Measurements from ENCODE around the gene PRORP.
"Not testable (repeated sequence)": the region's sequence is repeated elsewhere in the genome, so short reads cannot be mapped to it uniquely, and the experiment has no call there.

Gene PRORP

GRCh38 chr14:35140718-35141581, 18.6 kb downstream of the PRORP start:
- DNase-seq: peak; percentile 44

DNA sequence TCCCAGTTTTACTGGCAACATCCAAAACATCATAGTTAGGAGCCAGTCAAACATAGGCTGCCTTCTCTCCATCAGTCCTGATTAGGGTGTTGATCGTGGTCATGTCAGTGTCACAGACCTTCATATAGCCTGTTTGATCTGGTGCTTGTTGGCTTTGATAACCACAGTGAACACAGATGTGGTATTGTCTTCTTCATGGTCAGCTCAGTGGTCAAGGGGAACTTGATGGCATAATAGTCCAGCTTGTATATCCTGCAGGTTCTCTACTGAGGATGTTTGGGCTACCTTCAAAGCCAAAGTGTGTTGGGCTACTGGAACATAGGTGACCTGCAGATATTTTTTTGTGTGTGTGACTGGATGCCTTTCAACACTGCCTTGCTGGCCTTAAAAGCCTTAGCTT, 21.7 kb downstream of the PRORP start:
- DNase-seq: no peak

DNA sequence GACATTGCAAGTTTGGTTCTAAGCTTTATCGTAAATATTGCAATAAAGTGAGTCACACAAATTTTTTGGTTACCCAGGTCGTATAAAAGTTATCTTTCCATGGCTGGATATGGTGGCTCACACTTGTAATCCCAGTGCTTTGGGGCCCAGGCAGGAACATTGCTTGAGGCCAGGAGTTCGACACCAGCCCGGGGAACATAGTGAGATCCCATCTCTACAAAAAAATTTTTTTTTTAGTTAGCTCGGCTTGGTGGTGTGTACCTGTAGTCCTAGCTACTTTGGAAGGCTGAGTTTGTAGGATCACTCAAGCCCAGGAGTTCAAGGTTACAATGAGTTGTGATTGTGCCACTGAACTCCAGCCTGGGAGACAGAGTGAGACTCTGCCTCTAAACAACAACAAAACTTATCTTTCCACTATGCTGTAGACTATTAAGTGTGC, 24.4 kb downstream of the PRORP start:
- no peak for DNase-seq

GRCh38 chr14:35147186-35147585, 24.8 kb downstream of the PRORP start:
- no peak for DNase-seq

- no peak for DNase-seq
These were observed 25.4 kb downstream of the PRORP start for GRCh38 chr14:35147711-35148110.

GRCh38 chr14:35149239-35149638, 26.9 kb downstream of the PRORP start:
- no peak for DNase-seq

DNA sequence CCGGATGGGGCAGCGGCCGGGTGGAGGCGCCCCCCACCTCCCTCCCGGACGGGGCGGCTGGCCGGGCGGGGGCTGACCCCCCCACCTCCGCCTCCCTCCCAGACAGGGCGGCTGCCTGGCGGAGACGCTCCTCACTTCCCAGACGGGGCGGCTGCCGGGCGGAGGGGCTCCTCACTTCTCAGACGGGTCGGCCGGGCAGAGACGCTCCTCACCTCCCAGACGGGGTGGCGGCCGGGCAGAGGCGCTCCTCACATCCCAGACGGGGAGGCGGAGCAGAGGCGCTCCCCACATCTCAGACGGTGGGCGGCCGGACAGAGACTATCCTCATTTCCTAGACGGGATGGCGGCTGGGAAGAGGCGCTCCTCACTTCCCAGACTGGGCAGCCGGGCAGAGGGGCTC, 30.2 kb downstream of the PRORP start:
- not testable (repeated sequence) for DNase-seq

- DNase-seq: no peak
These were observed 31.7 kb downstream of the PRORP start for GRCh38 chr14:35154016-35154415.

- no peak for DNase-seq
These were observed 33.6 kb downstream of the PRORP start for GRCh38 chr14:35155962-35156361.

DNA sequence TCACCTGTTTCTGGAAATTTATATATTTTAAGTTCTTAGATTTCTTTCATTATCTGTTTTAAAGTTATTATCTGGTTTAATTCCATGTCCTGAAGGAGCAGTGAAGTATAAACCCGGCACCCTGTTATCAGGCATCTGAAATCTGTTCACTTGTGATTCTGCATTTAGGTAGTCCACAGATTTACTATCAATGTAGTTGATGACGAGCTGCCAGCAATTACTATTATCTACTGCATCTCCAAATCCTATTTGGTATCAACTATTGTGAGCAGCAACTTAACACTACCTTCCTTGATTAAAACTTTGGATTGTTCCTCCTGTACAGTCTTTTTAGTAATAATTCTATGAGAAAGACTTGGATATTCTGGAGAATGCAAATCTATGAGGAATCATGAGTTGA, 36.1 kb downstream of the PRORP start:
- DNase-seq: no peak

DNA sequence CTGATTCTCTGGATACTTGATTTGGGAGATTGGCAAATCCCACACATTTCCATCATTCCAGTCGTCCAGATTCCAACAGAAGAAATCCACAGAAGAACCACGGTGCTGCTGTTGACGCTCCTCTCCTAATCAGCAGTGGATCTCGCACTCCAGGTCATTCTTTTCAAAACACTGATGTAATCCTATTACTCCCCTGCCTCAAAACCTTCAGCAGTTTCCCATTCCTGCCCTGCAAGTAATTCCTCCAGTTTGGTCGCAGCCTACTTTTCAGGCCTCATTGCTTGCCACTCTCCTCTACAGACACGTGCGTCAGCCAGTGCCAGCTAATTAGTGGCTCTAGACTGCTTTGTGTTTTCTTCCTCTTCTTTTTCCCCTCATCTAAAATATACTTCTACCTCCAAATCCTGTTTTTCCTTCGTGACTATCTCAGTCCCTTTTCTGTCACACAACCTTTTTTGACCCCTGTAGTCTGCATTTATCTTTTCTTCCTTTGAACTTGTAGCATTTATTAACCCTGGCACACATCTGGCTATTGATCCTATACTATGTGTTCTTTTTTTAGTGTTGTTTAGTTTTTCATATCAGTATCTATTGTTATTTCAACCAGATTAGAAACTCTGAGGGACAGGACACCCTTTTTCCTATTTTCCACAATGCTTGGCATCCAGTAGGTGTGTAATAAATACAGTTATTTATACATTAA, 36.8 kb downstream of the PRORP start:
- DNase-seq: no peak

- DNase-seq: no peak
These were observed 37.5 kb downstream of the PRORP start for GRCh38 chr14:35159742-35160409.

- DNase-seq: no peak
These were observed 38.9 kb downstream of the PRORP start for GRCh38 chr14:35161231-35161630.

- no peak for DNase-seq
These were observed 41.0 kb downstream of the PRORP start for GRCh38 chr14:35163384-35163783.

DNA sequence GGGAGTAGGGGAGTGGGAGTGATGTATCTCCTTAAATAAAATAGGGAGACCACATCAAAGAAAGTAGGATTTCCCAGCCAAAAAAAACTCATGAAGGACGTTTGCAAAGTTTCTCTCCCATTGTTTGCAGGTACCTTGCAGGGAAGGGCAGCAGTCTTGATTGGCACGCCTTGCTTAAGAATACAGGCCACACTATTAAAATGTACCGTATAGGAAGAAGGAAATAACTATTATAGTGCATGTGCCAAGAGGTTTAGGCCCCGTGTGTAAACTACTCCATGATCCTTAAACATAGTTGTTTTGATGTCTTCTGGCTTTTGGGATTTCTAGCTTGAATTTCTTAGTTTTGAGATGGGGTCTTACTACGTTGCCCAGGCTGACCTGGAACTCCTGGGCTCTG, 42.5 kb downstream of the PRORP start:
- no peak for DNase-seq

DNA sequence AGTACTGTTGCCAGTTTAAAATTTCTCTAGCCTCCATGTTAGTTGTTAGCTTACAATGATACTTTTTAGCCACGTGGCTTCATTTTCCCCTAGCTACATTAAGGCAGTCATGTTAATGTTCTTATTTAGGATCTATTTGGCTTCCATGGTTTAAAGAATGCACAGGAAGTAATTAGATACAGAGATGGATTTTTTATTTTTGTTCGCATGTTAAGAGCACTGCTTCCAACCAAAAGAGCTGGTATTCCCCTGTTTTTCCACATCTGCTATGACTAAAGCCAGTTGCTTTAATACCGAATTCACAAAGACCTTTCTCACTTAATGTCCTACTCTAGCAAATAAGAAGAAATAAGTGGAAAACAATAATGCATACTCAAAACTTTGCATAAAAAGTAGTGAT, 45.1 kb downstream of the PRORP start:
- DNase-seq: no peak
